C4-2B (cell line): Measurements from ENCODE around the gene RBM20.

Experiments
- CTCF ChIP-seq: fragments of 450-650 bp; conservative IDR thresholded peaks from 2 replicates; pipeline ENCODE4 v1.5.1; 2017; ENCODE audit warnings: mild to moderate bottlenecking
- ZFX ChIP-seq: fragments of 450-650 bp; IDR thresholded peaks from 2 replicates; pipeline ENCODE4 v1.6.1; 2017

DNA sequence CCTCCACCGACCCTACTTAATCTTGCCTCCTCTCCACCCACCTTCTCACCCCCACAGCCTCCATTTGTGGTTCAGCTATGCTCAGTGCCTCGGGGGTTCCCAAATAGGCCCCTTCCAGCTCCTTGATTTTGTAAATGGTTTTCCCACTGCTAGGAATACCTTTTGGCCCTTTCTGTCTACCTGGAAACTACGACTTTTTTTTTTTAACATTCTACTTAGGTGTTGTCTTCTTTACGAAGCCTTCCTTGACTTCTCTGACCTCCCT is 200.4 kb downstream of the RBM20 start:
- TF ChIP-seq CTCF (no peak), ZFX (no peak)
